IMR-90 (cell line): Measurements from ENCODE around the gene PAQR7. TPM values are rescaled to one million over a fixed set of nuclear protein-coding genes. Genes with fewer than 3 reads are reported as not detected.

Experiments used
- ATAC-seq: fragments of 200-7000 bp; cut with Tn5 transposase; 2 replicates; pipeline ENCODE4 v1.9.1; 2020; ENCODE audit warnings: low read depth, mild to moderate bottlenecking, moderate library complexity
- BruUV-seq: library from RNA; stranded (reverse); fragments of 400-500 nt; replicated peaks from 2 replicates; lab custom pipeline; 2021; lab: Mats Ljungman, UMichigan
- CTCF ChIA-PET: fragments of 300-600 bp; formaldehyde crosslinking; extraction: SDS; loops from one replicate; lab custom pipeline; 2021; ENCODE audit warnings: antibody characterized with exemption; lab: Yijun Ruan, JAX
- POLR2A ChIA-PET: fragments of 300-600 bp; sonication (Branson Sonifier 250); formaldehyde crosslinking; loops from one replicate; lab custom pipeline; 2022; ENCODE audit warnings: antibody characterized with exemption; ENCODE audit not compliant: unreplicated experiment; lab: Charles Lee
- DNase-seq: peaks from one replicate; pipeline ENCODE4 v3.0.0; 2013
- H2AFZ ChIP-seq: replicated peaks from 2 replicates; pipeline ENCODE3; 2013; ENCODE audit warnings: low read length, mild to moderate bottlenecking; ENCODE audit not compliant: poor library complexity
- H2AK5ac ChIP-seq: 2 replicates; pipeline ENCODE4 v1.6.1; 2013; ENCODE audit warnings: low read depth, low read length, inconsistent platforms
- H2AK9ac ChIP-seq: replicated peaks from 2 replicates; pipeline ENCODE3; 2013; ENCODE audit warnings: mild to moderate bottlenecking, low read depth, low read length, moderate library complexity; ENCODE audit not compliant: poor library complexity
- H2BK120ac ChIP-seq: 2 replicates; pipeline ENCODE4 v1.6.1; 2013; ENCODE audit warnings: low read depth, low read length, inconsistent platforms
- H2BK15ac ChIP-seq: 3 replicates; pipeline ENCODE4 v1.6.1; 2013; ENCODE audit warnings: low read depth, low read length, inconsistent platforms
- H2BK20ac ChIP-seq: 2 replicates; pipeline ENCODE4 v1.6.1; 2013; ENCODE audit warnings: low read depth, mild to moderate bottlenecking, inconsistent platforms, low read length, moderate library complexity
- H2BK5ac ChIP-seq: 2 replicates; pipeline ENCODE4 v1.6.1; 2013; ENCODE audit warnings: mild to moderate bottlenecking, low read depth, low read length, inconsistent platforms; ENCODE audit not compliant: poor library complexity, severe bottlenecking
- H3K14ac ChIP-seq: replicated peaks from 2 replicates; pipeline ENCODE4 v1.6.1; 2013; ENCODE audit warnings: low read depth, low read length, inconsistent platforms
- H3K18ac ChIP-seq: 2 replicates; pipeline ENCODE4 v1.6.1; 2013; ENCODE audit warnings: low read depth, low read length, control low read depth
- H3K23ac ChIP-seq: 2 replicates; pipeline ENCODE4 v1.6.1; 2013; ENCODE audit warnings: low read depth, low read length, inconsistent platforms
- H3K27ac ChIP-seq: 2 replicates; pipeline ENCODE4 v1.5.1; 2013; ENCODE audit warnings: mild to moderate bottlenecking, control low read depth, low read length; ENCODE audit not compliant: insufficient read depth
- H3K27me3 ChIP-seq: 2 replicates; pipeline ENCODE4 v1.6.1; 2013; ENCODE audit warnings: low read length; ENCODE audit not compliant: control insufficient read depth, insufficient read depth
- H3K36me3 ChIP-seq: 2 replicates; pipeline ENCODE4 v1.6.1; 2013; ENCODE audit warnings: low read length, mixed read lengths; ENCODE audit not compliant: control insufficient read depth, insufficient read depth
- H3K4ac ChIP-seq: 2 replicates; pipeline ENCODE4 v1.6.1; 2013; ENCODE audit warnings: low read depth, low read length, inconsistent platforms
- H3K4me1 ChIP-seq: 2 replicates; pipeline ENCODE4 v1.6.1; 2013; ENCODE audit warnings: low read length, mixed read lengths; ENCODE audit not compliant: control insufficient read depth, insufficient read depth
- H3K4me2 ChIP-seq: 2 replicates; pipeline ENCODE4 v1.6.1; 2013; ENCODE audit warnings: low read depth, mild to moderate bottlenecking, control low read depth, low read length, moderate library complexity
- H3K4me3 ChIP-seq: 2 replicates; pipeline ENCODE4 v1.5.1; 2013; ENCODE audit warnings: low read depth, mild to moderate bottlenecking, control low read depth, low read length, moderate library complexity; ENCODE audit not compliant: insufficient read depth
- H3K56ac ChIP-seq: 2 replicates; pipeline ENCODE4 v1.6.1; 2013; ENCODE audit warnings: low read length, inconsistent platforms; ENCODE audit not compliant: insufficient read depth; ENCODE audit errors: extremely low read depth
- H3K79me1 ChIP-seq, 2 experiments: 2 replicates each; pipeline ENCODE4 v1.6.1; 2013; ENCODE audit warnings: low read length in 2 of 2, inconsistent platforms in 1 of 2, low read depth in 1 of 2
- H3K9ac ChIP-seq: 2 replicates; pipeline ENCODE4 v1.6.1; 2013; ENCODE audit warnings: low read depth, low read length, control low read depth
- H3K9me1 ChIP-seq: 2 replicates; pipeline ENCODE4 v1.6.1; 2013; ENCODE audit warnings: low read length, inconsistent platforms; ENCODE audit not compliant: insufficient read depth
- H3K9me3 ChIP-seq: 2 replicates; pipeline ENCODE4 v1.6.1; 2013; ENCODE audit warnings: low read length; ENCODE audit not compliant: control insufficient read depth, insufficient read depth
- H4K20me1 ChIP-seq: 2 replicates; pipeline ENCODE4 v1.6.1; 2013; ENCODE audit warnings: low read length, inconsistent platforms; ENCODE audit not compliant: insufficient read depth
- H4K5ac ChIP-seq: 2 replicates; pipeline ENCODE4 v1.6.1; 2013; ENCODE audit warnings: mild to moderate bottlenecking, low read depth, low read length, control low read depth
- H4K8ac ChIP-seq, 2 experiments: 2 replicates each; pipeline ENCODE4 v1.6.1; 2013; ENCODE audit warnings: low read depth in 2 of 2, low read length in 2 of 2, control low read depth in 1 of 2, inconsistent platforms in 1 of 2
- H4K91ac ChIP-seq: 2 replicates; pipeline ENCODE4 v1.6.1; 2013; ENCODE audit warnings: low read depth, low read length, inconsistent platforms; ENCODE audit not compliant: insufficient read depth
- CEBPB ChIP-seq: IDR thresholded peaks from 2 replicates; pipeline ENCODE4 v1.6.1; 2012; ENCODE audit warnings: low read depth, low read length, improper control_type of control experiment
- MAZ ChIP-seq: IDR thresholded peaks from 2 replicates; pipeline ENCODE4 v1.6.1; 2012; ENCODE audit warnings: low read depth, mild to moderate bottlenecking, low read length, improper control_type of control experiment, moderate library complexity, borderline replicate concordance
- RAD21 ChIP-seq: IDR thresholded peaks from 2 replicates; pipeline ENCODE4 v1.6.1; 2012; ENCODE audit warnings: low read length, improper control_type of control experiment
- RCOR1 ChIP-seq: IDR thresholded peaks from 2 replicates; pipeline ENCODE4 v1.6.1; 2012; ENCODE audit warnings: mild to moderate bottlenecking, low read length, improper control_type of control experiment; ENCODE audit not compliant: insufficient replicate concordance
- RFX5 ChIP-seq: IDR thresholded peaks from 2 replicates; pipeline ENCODE4 v1.8.0; 2012; ENCODE audit warnings: low read depth, mild to moderate bottlenecking, low read length, moderate library complexity
- whole genome bisulfite sequencing, 2 experiments: methylation state at CpG; one replicate each; pipeline versions ENCODE4 v1.1.5 to v1.1.7; 2013; ENCODE audit warnings: missing lambda C conversion rate in 2 of 2; ENCODE audit not compliant: insufficient read length in 1 of 2; ENCODE audit errors: extremely low coverage in 2 of 2; 5-methylcytosine and 5-hydroxymethylcytosine counted together
- dilution Hi-C: fragments of 300-500 bp; cut with HindIII; formaldehyde crosslinking; loops from one replicate; pipeline ENCODE4 v1.14.3; 2018; ENCODE audit warnings: low sequenced_read_pairs; ENCODE audit not compliant: unreplicated experiment
- in situ Hi-C: fragments of 300-500 bp; cut with MboI; formaldehyde crosslinking; loops from 3 replicates; pipeline ENCODE4 v1.14.3; 2019; ENCODE audit warnings: low sequenced_read_pairs, inconsistent platforms, mixed read lengths
- intact Hi-C: fragments of 100-400 bp; cut with micrococcal nuclease; formaldehyde crosslinking; loops from 2 replicates; pipeline ENCODE4 v1.10.0; 2022
- polyA plus RNA-seq, 3 experiments: library from polyadenylated mRNA; depleted of rRNA; stranded (reverse); fragments of >200 nt; gene quantifications; 2 replicates each; pipeline ENCODE4 v1.2.3, GENCODE V29; 2012; ENCODE audit warnings: low replicate concordance in 1 of 3
- total RNA-seq: library from RNA; depleted of rRNA; stranded (reverse); fragments of >200 nt; gene quantifications from 2 replicates; pipeline ENCODE4 v1.2.3, GENCODE V29; 2012
- TF ChIP-seq, protein P1 (sequence below): fragments of 150-350 bp; IDR thresholded peaks from 2 replicates; pipeline ENCODE4 v1.6.1; 2016; ENCODE audit warnings: low read depth, mild to moderate bottlenecking, low read length, moderate library complexity, borderline replicate concordance

The PAQR7 gene
- total and polyA plus RNA-seq, 2 of the 4 experiments (the other 2 are of a cell fraction), result 9.0 to 12.9 TPM

DNA sequence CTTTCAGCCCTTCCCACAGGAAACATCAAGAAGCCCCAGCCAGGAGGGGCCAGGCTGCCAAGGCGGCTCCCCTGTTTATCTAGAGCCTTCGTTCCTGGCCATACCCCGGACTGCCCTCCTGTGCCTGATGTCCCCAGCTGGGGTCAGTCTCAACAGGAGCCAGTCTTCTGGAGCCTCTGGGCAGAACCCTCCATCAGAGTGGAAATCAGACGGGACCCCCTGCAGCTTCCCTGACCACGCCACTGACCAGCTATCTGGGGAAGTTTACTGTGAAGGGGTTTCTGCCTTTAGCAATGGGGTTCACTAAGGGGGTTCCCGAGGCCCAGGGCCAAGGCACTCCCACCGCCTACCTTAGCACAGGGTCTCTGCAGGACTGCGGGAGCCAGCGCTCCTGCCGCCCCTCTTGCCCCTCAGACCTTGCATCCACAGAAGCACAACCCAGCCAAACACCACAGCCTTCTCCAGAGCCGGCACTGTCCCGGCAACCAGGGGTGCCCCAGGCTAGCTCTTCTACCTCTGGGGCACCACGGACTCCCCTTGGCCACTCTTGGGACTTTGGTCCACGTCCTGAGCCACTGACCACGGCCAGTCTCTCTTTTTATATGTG lies 59.3 kb downstream of the PAQR7 start:
- dilution Hi-C loops (no loop called here), in situ Hi-C loops (loop anchor here (25.0 kb wide), 2 partner anchors 404 to 579 kb away; partner anchors contain the start of genes RHCE, RSRP1 and SYF2), intact Hi-C loops (loop anchor here (10.0 kb wide), 1 partner anchor 571 kb away; the partner anchor contains the start of gene RSRP1)
- Histone ChIP-seq H3K27me3 (no peaks in the 10 kb centered on the region), H3K56ac (no peak overlapping the region), H2AFZ (no peak overlapping the region), H2AK5ac (no peak overlapping the region), H4K91ac (no peak overlapping the region), H2AK9ac (no peak overlapping the region), H3K79me1 (peaks cover 7 to 41% of the 10 kb centered on the region in 2 experiments), H3K4me1 (peaks cover 10% of the 10 kb centered on the region), H2BK5ac (no peak overlapping the region), H2BK20ac (no peak overlapping the region), H4K20me1 (peaks cover 7% of the 10 kb centered on the region), H3K18ac (no peak overlapping the region), H2BK120ac (no peak overlapping the region), H3K4ac (no peak overlapping the region), H3K9me3 (no peaks in the 10 kb centered on the region), H3K9me1 (peaks cover 11% of the 10 kb centered on the region), H3K9ac (no peak overlapping the region), H3K23ac (no peak overlapping the region), H3K4me3 (no peak overlapping the region), H3K14ac (no peak overlapping the region), H3K4me2 (no peak overlapping the region), H4K5ac (no peak overlapping the region), H3K27ac (no peak overlapping the region), H3K36me3 (peaks cover 35% of the 10 kb centered on the region), H2BK15ac (no peak overlapping the region), H4K8ac (no peak overlapping the region)
- BruUV-seq, result no TSS peak
- 91% methylated on average over 6 of the region's 15 CpGs; no CpG with 5 or more reads in 1 of the 2 experiments for WGBS, 2 experiments
- ChIA-PET CTCF (no interaction called here), POLR2A (no interaction called here)
- ATAC-seq (no peak), DNase-seq (no peak)
- TF ChIP-seq, protein P1, sequence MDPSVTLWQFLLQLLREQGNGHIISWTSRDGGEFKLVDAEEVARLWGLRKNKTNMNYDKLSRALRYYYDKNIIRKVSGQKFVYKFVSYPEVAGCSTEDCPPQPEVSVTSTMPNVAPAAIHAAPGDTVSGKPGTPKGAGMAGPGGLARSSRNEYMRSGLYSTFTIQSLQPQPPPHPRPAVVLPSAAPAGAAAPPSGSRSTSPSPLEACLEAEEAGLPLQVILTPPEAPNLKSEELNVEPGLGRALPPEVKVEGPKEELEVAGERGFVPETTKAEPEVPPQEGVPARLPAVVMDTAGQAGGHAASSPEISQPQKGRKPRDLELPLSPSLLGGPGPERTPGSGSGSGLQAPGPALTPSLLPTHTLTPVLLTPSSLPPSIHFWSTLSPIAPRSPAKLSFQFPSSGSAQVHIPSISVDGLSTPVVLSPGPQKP, result no peak
- no peak for TF ChIP-seq RFX5
- TF ChIP-seq RAD21, result no peak
- TF ChIP-seq RCOR1, result no peak
- no peak for TF ChIP-seq CEBPB
- TF ChIP-seq MAZ, result no peak
